Smooth muscle cell (in vitro differentiated cells): ENCODE measurements around the gene COL1A1. TPM values are rescaled to one million over a fixed set of nuclear protein-coding genes. Genes with fewer than 3 reads are reported as not detected.

Experiments used
- DNase-seq: peaks from one replicate; lab custom pipeline; 2025; ENCODE audit not compliant: unreplicated experiment; lab: John Stamatoyannopoulos, UW
- H2AFZ ChIP-seq: fragments of 200-600 bp; sonication (generic); 2 replicates; pipeline ENCODE4 v1.6.0; 2016; ENCODE audit warnings: antibody characterized with exemption, low read depth, mild to moderate bottlenecking
- H3F3A ChIP-seq: fragments of 200-600 bp; sonication (generic); 2 replicates; pipeline ENCODE4 v1.6.0; 2017; ENCODE audit warnings: antibody characterized with exemption, low read depth
- H3K27ac ChIP-seq: fragments of 200-600 bp; sonication (generic); 2 replicates; pipeline ENCODE4 v1.5.1; 2016; ENCODE audit warnings: low read depth, mild to moderate bottlenecking
- H3K27me3 ChIP-seq: fragments of 200-600 bp; sonication (generic); 2 replicates; pipeline ENCODE4 v1.6.1; 2016; ENCODE audit warnings: low read depth, mild to moderate bottlenecking
- H3K36me3 ChIP-seq: fragments of 200-600 bp; sonication (generic); 2 replicates; pipeline ENCODE4 v1.5.1; 2016; ENCODE audit warnings: low read depth
- H3K4me1 ChIP-seq: fragments of 200-600 bp; sonication (generic); 2 replicates; pipeline ENCODE4 v1.5.1; 2016; ENCODE audit warnings: low read depth
- H3K4me2 ChIP-seq: fragments of 200-600 bp; sonication (generic); 2 replicates; pipeline ENCODE4 v1.6.0; 2016; ENCODE audit warnings: mild to moderate bottlenecking
- H3K4me3 ChIP-seq: fragments of 200-600 bp; sonication (generic); 2 replicates; pipeline ENCODE4 v1.5.1; 2016; ENCODE audit warnings: mild to moderate bottlenecking
- H3K79me2 ChIP-seq: fragments of 200-600 bp; sonication (generic); 2 replicates; pipeline ENCODE4 v1.6.0; 2016; ENCODE audit warnings: low read depth, mild to moderate bottlenecking
- H3K9ac ChIP-seq: fragments of 200-600 bp; sonication (generic); 2 replicates; pipeline ENCODE4 v1.6.0; 2016; ENCODE audit warnings: low read depth
- H3K9me3 ChIP-seq: fragments of 200-600 bp; sonication (generic); replicated peaks from 2 replicates; pipeline ENCODE4 v1.5.1; 2016; ENCODE audit warnings: low read depth
- H4K20me1 ChIP-seq: fragments of 200-600 bp; sonication (generic); 2 replicates; pipeline ENCODE4 v1.6.0; 2016; ENCODE audit warnings: low read depth
- WGBS: methylation state at CpG from one replicate; pipeline ENCODE4 v1.1.7; 2016; ENCODE audit warnings: low lambda C conversion rate; 5-methylcytosine and 5-hydroxymethylcytosine counted together
- polyA plus RNA-seq: library from polyadenylated mRNA; unstranded; fragments of >200 nt; fragmentation: Nextera tagmentation; extraction: Ambion mirVana; gene quantifications from 2 replicates; pipeline ENCODE4 v1.2.1, GENCODE V29; 2016
- total RNA-seq: library from RNA; depleted of rRNA; stranded (reverse); fragments of >200 nt; gene quantifications from 2 replicates; pipeline ENCODE4 v1.2.3, GENCODE V29; 2014
- TF ChIP-seq, protein P1 (sequence below): fragments of 200-600 bp; sonication (generic); IDR thresholded peaks from 2 replicates; pipeline ENCODE4 v1.5.1; 2017; ENCODE audit warnings: borderline replicate concordance, mild to moderate bottlenecking, antibody characterized with exemption; ENCODE audit not compliant: insufficient read depth, poor library complexity, severe bottlenecking

The COL1A1 gene
- total and polyA plus RNA-seq, 2 experiments from 2014 or later, result 4,141 to 25,649 TPM

DNA sequence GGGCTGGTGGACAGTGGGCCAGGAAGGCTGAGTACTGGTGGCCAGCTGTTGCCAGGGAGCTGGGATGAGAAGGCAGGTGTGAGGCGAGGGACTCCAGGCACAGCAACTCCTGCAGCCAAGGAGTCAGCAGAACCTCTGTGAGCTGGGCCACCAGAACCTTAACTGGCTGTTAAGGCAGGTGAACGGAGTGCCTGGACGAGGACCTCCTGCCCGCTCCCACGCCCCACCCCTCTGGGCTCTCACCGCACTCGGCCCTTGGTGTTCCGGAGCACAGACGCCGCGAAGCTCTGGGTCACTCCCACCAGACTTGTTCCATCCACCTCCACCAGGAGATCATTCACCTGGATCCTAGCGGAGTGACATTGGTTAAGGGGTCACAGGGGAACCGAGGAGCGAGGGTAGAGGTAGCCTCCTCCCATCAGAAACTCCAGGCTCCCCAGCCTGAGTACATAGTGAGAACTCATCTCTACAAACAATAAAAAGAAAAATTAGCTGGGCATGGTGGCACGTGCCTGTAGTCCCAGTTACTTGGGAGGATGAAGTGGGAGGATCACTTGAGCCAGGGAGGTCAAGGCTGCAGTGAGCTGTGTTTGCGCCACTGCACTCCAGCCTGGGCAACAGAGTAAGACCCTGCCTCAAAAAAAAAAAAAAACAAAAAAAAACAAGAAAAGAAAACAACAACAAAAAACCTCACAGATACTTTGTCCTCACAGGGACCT lies 60.2 kb downstream of the COL1A1 start:
- Histone ChIP-seq H3K27ac (no peak overlapping the region), H3K9me3 (no peaks in the 10 kb centered on the region), H3K4me3 (no peak overlapping the region), H3K27me3 (no peaks in the 10 kb centered on the region), H3F3A (no peaks in the 10 kb centered on the region), H2AFZ (no peak overlapping the region), H3K4me1 (no peaks in the 10 kb centered on the region), H4K20me1 (peaks cover 98% of the 10 kb centered on the region), H3K9ac (no peak overlapping the region), H3K36me3 (no peaks in the 10 kb centered on the region), H3K4me2 (no peak overlapping the region), H3K79me2 (peaks cover 26% of the 10 kb centered on the region)
- TF ChIP-seq, protein P1, sequence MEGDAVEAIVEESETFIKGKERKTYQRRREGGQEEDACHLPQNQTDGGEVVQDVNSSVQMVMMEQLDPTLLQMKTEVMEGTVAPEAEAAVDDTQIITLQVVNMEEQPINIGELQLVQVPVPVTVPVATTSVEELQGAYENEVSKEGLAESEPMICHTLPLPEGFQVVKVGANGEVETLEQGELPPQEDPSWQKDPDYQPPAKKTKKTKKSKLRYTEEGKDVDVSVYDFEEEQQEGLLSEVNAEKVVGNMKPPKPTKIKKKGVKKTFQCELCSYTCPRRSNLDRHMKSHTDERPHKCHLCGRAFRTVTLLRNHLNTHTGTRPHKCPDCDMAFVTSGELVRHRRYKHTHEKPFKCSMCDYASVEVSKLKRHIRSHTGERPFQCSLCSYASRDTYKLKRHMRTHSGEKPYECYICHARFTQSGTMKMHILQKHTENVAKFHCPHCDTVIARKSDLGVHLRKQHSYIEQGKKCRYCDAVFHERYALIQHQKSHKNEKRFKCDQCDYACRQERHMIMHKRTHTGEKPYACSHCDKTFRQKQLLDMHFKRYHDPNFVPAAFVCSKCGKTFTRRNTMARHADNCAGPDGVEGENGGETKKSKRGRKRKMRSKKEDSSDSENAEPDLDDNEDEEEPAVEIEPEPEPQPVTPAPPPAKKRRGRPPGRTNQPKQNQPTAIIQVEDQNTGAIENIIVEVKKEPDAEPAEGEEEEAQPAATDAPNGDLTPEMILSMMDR, result no peak
- 96% methylated on average over 15 of the region's 16 CpGs for WGBS
- DNase-seq, result no peak

DNA sequence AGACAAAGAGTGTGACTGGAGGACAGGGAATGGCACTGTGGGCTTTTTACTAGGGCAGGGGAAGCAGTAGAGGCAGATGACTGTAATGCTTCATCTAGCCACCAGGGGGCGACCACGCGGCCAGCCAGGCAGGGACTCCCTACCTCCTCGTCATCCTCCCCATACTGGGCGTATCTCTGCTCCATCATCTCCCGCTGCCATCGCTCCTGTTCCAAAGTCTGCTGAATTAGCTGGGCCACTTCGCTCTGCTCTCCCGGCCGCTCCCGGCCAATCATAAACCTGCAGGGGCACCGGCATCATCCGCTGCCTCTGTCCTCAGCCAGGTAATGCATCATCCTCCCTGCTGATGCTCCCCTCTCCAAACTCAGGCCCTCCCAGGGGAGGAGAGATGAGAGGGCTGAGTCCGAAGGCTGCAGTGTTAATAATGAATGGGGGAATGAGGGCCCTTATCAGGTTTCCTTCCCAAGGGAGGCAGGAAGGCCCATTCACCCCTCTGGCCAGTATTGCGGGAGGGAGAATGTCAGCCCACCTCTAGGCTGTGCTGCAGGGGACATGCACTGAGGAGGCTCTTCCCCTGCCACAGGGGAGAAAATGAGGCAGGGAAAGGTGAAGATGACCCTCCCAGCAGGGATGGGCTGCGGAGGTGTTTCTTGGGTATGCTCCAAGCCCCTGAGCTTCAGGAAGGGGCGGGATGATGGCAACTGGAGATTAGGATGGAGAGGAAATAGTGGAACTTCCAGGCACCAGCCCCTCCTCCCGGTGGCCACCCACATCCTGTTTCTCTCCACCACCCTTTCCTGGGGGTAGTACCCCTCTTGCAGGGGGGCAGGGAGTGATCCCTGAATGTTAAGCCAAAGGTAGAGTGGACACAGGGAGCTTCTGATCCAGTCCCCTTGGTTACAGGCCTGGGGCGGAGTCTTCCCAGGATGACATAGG lies 61.2 kb downstream of the COL1A1 start:
- H3K79me2 ChIP-seq, result peaks cover 16% of the 10 kb centered on the region
- no peaks in the 10 kb centered on the region for H3K9me3 ChIP-seq
- no peaks in the 10 kb centered on the region for H3K4me1 ChIP-seq
- H3K9ac ChIP-seq, result no peak overlapping the region
- H3K4me2 ChIP-seq, result no peak overlapping the region
- H3K27me3 ChIP-seq, result no peaks in the 10 kb centered on the region
- H3F3A ChIP-seq, result no peaks in the 10 kb centered on the region
- peak; percentile 35 for DNase-seq
- H3K36me3 ChIP-seq, result no peaks in the 10 kb centered on the region
- no peak overlapping the region for H3K4me3 ChIP-seq
- H4K20me1 ChIP-seq, result peaks cover 91% of the 10 kb centered on the region
- H3K27ac ChIP-seq, result no peak overlapping the region
- TF ChIP-seq, protein P1, result peak; percentile 87
- 44% methylated on average over 17 of the region's 19 CpGs for WGBS
- no peak overlapping the region for H2AFZ ChIP-seq

- Histone ChIP-seq H3K4me2 (no peak overlapping the region), H3K9me3 (no peaks in the 10 kb centered on the region), H3K36me3 (no peaks in the 10 kb centered on the region), H3K4me1 (no peaks in the 10 kb centered on the region), H3K4me3 (no peak overlapping the region), H2AFZ (no peak overlapping the region), H3K79me2 (peaks cover 11% of the 10 kb centered on the region), H3K9ac (no peak overlapping the region), H3K27me3 (no peaks in the 10 kb centered on the region), H3F3A (no peaks in the 10 kb centered on the region), H3K27ac (no peak overlapping the region), H4K20me1 (peaks cover 82% of the 10 kb centered on the region)
- DNase-seq, result no peak
- WGBS, result 92% methylated on average over 15 of the region's 15 CpGs
- TF ChIP-seq, protein P1, result no peak
Observed at GRCh38 chr17:50139185-50139783, 62.1 kb downstream of the COL1A1 start.
